HL-60 (cell line): ENCODE measurements around the gene CCSER2.

Experiments
- DNase-seq, 2 experiments: peaks; one replicate each; pipeline ENCODE4 v3.0.0-alpha.2; 2010 to 2020; ENCODE audit warnings: low read depth in 1 of 2, low spot score in 1 of 2
- H3K27ac ChIP-seq: fragments of 250-450 bp; sonication (Bioruptor Pico); replicated peaks from 2 replicates; pipeline ENCODE4 v1.5.1; 2020; ENCODE audit warnings: mild to moderate bottlenecking, moderate library complexity
- H3K27me3 ChIP-seq: fragments of 250-450 bp; sonication (Bioruptor Pico); 2 replicates; pipeline ENCODE4 v1.5.1; 2021; ENCODE audit warnings: mild to moderate bottlenecking, moderate library complexity; ENCODE audit not compliant: insufficient read depth, poor library complexity, severe bottlenecking
- H3K4me3 ChIP-seq: replicated peaks from 2 replicates; pipeline ENCODE4 v1.5.1; 2011; ENCODE audit warnings: mild to moderate bottlenecking, control low read depth, low read length; ENCODE audit not compliant: insufficient read depth
- CTCF ChIP-seq: IDR thresholded peaks from one replicate; pipeline ENCODE4 v1.5.1; 2011; ENCODE audit warnings: low read length, control low read depth, inconsistent platforms; ENCODE audit not compliant: insufficient read depth
- GABPA ChIP-seq: IDR thresholded peaks from 2 replicates; pipeline ENCODE4 v1.6.1; 2012; ENCODE audit warnings: low read depth
- POLR2AphosphoS5 ChIP-seq: IDR thresholded peaks from 2 replicates; pipeline ENCODE4 v1.6.1; 2012; ENCODE audit warnings: low read depth
- REST ChIP-seq: IDR thresholded peaks from 2 replicates; pipeline ENCODE4 v1.6.1; 2012; ENCODE audit warnings: low read depth; ENCODE audit not compliant: insufficient replicate concordance
- SPI1 ChIP-seq: IDR thresholded peaks from 2 replicates; pipeline ENCODE4 v1.6.1; 2012; ENCODE audit warnings: low read depth, mild to moderate bottlenecking, borderline replicate concordance

CCSER2 gene

GRCh38 chr10:84306751-84307384 is 21.5 kb upstream of the CCSER2 start:
- H3K27ac ChIP-seq = no peak overlapping the region
- no peak for DNase-seq
- H3K4me3 ChIP-seq = no peak overlapping the region
- TF ChIP-seq REST (no peak), POLR2AphosphoS5 (no peak), SPI1 (no peak), GABPA (no peak), CTCF (no peak)
- no peaks in the 10 kb centered on the region for H3K27me3 ChIP-seq

- DNase-seq = no peak
- Histone ChIP-seq H3K27me3 (no peaks in the 10 kb centered on the region), H3K4me3 (no peak overlapping the region), H3K27ac (no peak overlapping the region)
- no peak for TF ChIP-seq REST
- no peak for TF ChIP-seq CTCF
Measured at GRCh38 chr10:84308021-84308420, 20.4 kb upstream of the CCSER2 start.

GRCh38 chr10:84308481-84309304 is 19.7 kb upstream of the CCSER2 start:
- H3K4me3 ChIP-seq = no peak overlapping the region
- no peaks in the 10 kb centered on the region for H3K27me3 ChIP-seq
- TF ChIP-seq CTCF (no peak), REST (no peak), SPI1 (peak; percentile 32; the same call in 1 of the 2 replicates)
- peak in 1 of 2 experiments; percentile 42 for DNase-seq
- no peak overlapping the region for H3K27ac ChIP-seq
